GM18505 (cell line): Measurements from ENCODE around the gene NPC1.
"Not testable (repeated sequence)": the region's sequence is repeated elsewhere in the genome, so short reads cannot be mapped to it uniquely, and the experiment has no call there.

ENCODE experiments used
- ATAC-seq: cut with Tn5 transposase; IDR thresholded peaks from one replicate; pipeline ENCODE4 v1.9.1; 2021; ENCODE audit not compliant: unreplicated experiment
- POLR2A ChIP-seq: IDR thresholded peaks from 4 replicates; pipeline ENCODE4 v1.6.1; 2011; ENCODE audit warnings: borderline replicate concordance; ENCODE audit not compliant: insufficient read depth, insufficient read length; ENCODE audit errors: extremely low read depth

NPC1 gene

GRCh38 chr18:23499291-23499781 is 87.0 kb downstream of the NPC1 start:
- ATAC-seq = no peak
- TF ChIP-seq POLR2A = no peak

- no peak for ATAC-seq
- TF ChIP-seq POLR2A = no peak
These were observed 87.4 kb downstream of the NPC1 start for GRCh38 chr18:23498877-23499276.

- no peak for ATAC-seq
- TF ChIP-seq POLR2A = no peak
These were observed 88.2 kb downstream of the NPC1 start for GRCh38 chr18:23498117-23498516.

- ATAC-seq = no peak
- TF ChIP-seq POLR2A = no peak
These were observed 90.4 kb downstream of the NPC1 start for GRCh38 chr18:23495723-23496440.

GRCh38 chr18:23494992-23495391 is 91.3 kb downstream of the NPC1 start:
- no peak for ATAC-seq
- no peak for TF ChIP-seq POLR2A

GRCh38 chr18:23493654-23494053 is 92.7 kb downstream of the NPC1 start:
- ATAC-seq = no peak
- TF ChIP-seq POLR2A = no peak

GRCh38 chr18:23489586-23489985 is 96.7 kb downstream of the NPC1 start:
- not testable (repeated sequence) for ATAC-seq

GRCh38 chr18:23487738-23488570 is 98.4 kb downstream of the NPC1 start:
- ATAC-seq = peak; percentile 64
- TF ChIP-seq POLR2A = peak; percentile 41

GRCh38 chr18:23485386-23485785 is 100.9 kb downstream of the NPC1 start:
- no peak for TF ChIP-seq POLR2A
- no peak for ATAC-seq

GRCh38 chr18:23484561-23485182 is 101.6 kb downstream of the NPC1 start:
- no peak for ATAC-seq
- TF ChIP-seq POLR2A = no peak
